ENCODE measurements around the gene SPNS2. TPM values are rescaled to one million over a fixed set of nuclear protein-coding genes. Genes with fewer than 3 reads are reported as not detected.

Gene SPNS2
- total RNA-seq, 6 donors from 2014 or later, result 41.8 to 89.1 (median 55.2) TPM

- DNase-seq (peak in 1 of 2 donors; percentile 59), ATAC-seq (ENCODE audit: low FRiP score in 2 of 2) (no peak)
- no peak for TF ChIP-seq EP300 (IDR thresholded peaks at IDR 0.05)
- no peaks in the 10 kb centered on the region for H3K9me3 ChIP-seq
- H3K4me3 ChIP-seq, result no peak overlapping the region
- WGBS, 2 donors, result 85 to 90% methylated on average over 2 to 11 of the region's 11 CpGs
- H3K36me3 ChIP-seq, result no peaks in the 10 kb centered on the region
- H3K27me3 ChIP-seq, result no peaks in the 10 kb centered on the region
- H3K27ac ChIP-seq, result peak overlapping the region; percentile 85 to 95 (median 89)
- peaks cover 80 to 93% (median 85%) of the 10 kb centered on the region in 4 donors for H3K4me1 ChIP-seq
Measured at GRCh38 chr17:4514779-4515178, 16.1 kb downstream of the SPNS2 start.

GRCh38 chr17:4515501-4515900 lies 16.8 kb downstream of the SPNS2 start:
- no peak for ATAC-seq (ENCODE audit: low FRiP score in 2 of 2)
- no peaks in the 10 kb centered on the region for H3K27me3 ChIP-seq

GRCh38 chr17:4516735-4517134 lies 18.1 kb downstream of the SPNS2 start:
- Histone ChIP-seq H3K27ac (peak overlapping the region; percentile 57 to 95 (median 89)), H3K36me3 (no peaks in the 10 kb centered on the region), H3K4me3 (no peak overlapping the region), H3K9me3 (no peaks in the 10 kb centered on the region), H3K27me3 (no peaks in the 10 kb centered on the region), H3K4me1 (peaks cover 81 to 90% (median 85%) of the 10 kb centered on the region in 4 donors)
- TF ChIP-seq POLR2AphosphoS5 (IDR thresholded peaks at IDR 0.05) (peak in 1 of 2 donors; percentile 35), EP300 (IDR thresholded peaks at IDR 0.05) (peak in 2 of 4 donors; percentile 9 to 18), POLR2A (IDR thresholded peaks at IDR 0.05) (no peak)
- ATAC-seq (ENCODE audit: low FRiP score in 2 of 2) (no peak), DNase-seq (no peak)
- WGBS, 2 donors, result 42 to 64% methylated on average over 11 of the region's 11 CpGs

More at GRCh38 chr17:4515501-4515900, 16.8 kb downstream of the SPNS2 start:
- H3K27ac ChIP-seq, result peak overlapping the region; percentile 85 to 95 (median 89)
- TF ChIP-seq POLR2A (IDR thresholded peaks at IDR 0.05) (no peak), CTCF (IDR thresholded peaks at IDR 0.05) (no peak), POLR2AphosphoS5 (IDR thresholded peaks at IDR 0.05) (no peak), EP300 (IDR thresholded peaks at IDR 0.05) (no peak)
- 70 to 87% methylated on average over 2 to 5 of the region's 5 CpGs for WGBS, 2 donors
- H3K9me3 ChIP-seq, result no peaks in the 10 kb centered on the region
- H3K4me1 ChIP-seq, result peaks cover 81 to 93% (median 87%) of the 10 kb centered on the region in 4 donors
- peak; percentile 39 to 81 for DNase-seq
- H3K4me3 ChIP-seq, result no peak overlapping the region
- H3K36me3 ChIP-seq, result no peaks in the 10 kb centered on the region

GRCh38 chr17:4518901-4519300 lies 20.2 kb downstream of the SPNS2 start:
- no peak for TF ChIP-seq CTCF (IDR thresholded peaks at IDR 0.05)
- no peak for TF ChIP-seq POLR2AphosphoS5 (IDR thresholded peaks at IDR 0.05)
- no peak for TF ChIP-seq EP300 (IDR thresholded peaks at IDR 0.05)
- TF ChIP-seq POLR2A (IDR thresholded peaks at IDR 0.05), result no peak
- Histone ChIP-seq H3K9me3 (no peaks in the 10 kb centered on the region), H3K27me3 (no peaks in the 10 kb centered on the region), H3K4me3 (no peak overlapping the region), H3K4me1 (peaks cover 74 to 86% (median 82%) of the 10 kb centered on the region in 4 donors), H3K27ac (peak overlapping the region; percentile 85 to 95 (median 89)), H3K36me3 (no peaks in the 10 kb centered on the region)
- 50 to 62% methylated on average over 3 to 9 of the region's 10 CpGs for WGBS, 2 donors
- DNase-seq (no peak), ATAC-seq (ENCODE audit: low FRiP score in 2 of 2) (no peak)

- DNase-seq, result peak; percentile 89 to 92
- Histone ChIP-seq H3K27ac (peak overlapping the region; percentile 85 to 95 (median 89)), H3K4me1 (peaks cover 70 to 81% (median 78%) of the 10 kb centered on the region in 4 donors), H3K4me3 (no peak overlapping the region), H3K27me3 (no peaks in the 10 kb centered on the region), H3K9me3 (no peaks in the 10 kb centered on the region), H3K36me3 (no peaks in the 10 kb centered on the region)
- ATAC-seq (ENCODE audit: low FRiP score in 2 of 2), result peak; percentile 7 to 56
- TF ChIP-seq POLR2AphosphoS5 (IDR thresholded peaks at IDR 0.05) (peak; percentile 67 to 79), CTCF (IDR thresholded peaks at IDR 0.05) (no peak), POLR2A (IDR thresholded peaks at IDR 0.05) (peak in 1 of 4 donors; percentile 35), EP300 (IDR thresholded peaks at IDR 0.05) (peak in 2 of 4 donors; percentile 92 to 93)
- 67 to 69% methylated on average over 3 to 10 of the region's 14 CpGs for WGBS, 2 donors
Measured at GRCh38 chr17:4519361-4519788, 20.7 kb downstream of the SPNS2 start.

All from upper lobe of left lung (tissue), 6 donors.